ENCODE measurements around the gene HSD3B2.
A peak's percentile ranks its signal among the peaks of the same experiment; 100 is the strongest.

DNA sequence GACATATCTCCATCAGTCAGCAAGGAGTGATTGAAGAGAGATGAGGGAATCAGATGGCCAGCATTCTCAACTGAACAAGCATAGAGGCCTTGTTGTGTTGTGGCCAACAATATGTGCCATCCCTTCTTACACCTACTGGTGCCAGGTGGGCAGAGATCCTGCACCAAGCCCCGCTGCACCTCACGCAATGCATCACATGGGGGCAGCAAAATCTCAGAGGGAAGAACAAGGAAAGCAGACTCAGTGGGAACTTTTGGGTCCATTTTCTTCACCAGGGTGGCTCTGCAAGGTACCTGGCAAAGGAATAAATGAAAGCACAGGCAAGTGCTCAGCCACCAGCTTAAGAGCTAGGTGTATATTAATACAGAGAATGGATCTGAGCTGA lies 33.2 kb downstream of the HSD3B2 start:
- TF ChIP-seq CTCF (optimal IDR thresholded peaks at IDR 0.05 in 1 of 3, IDR thresholded peaks at IDR 0.05 in 1 of 3, conservative IDR thresholded peaks at IDR 0.05 in 1 of 3; ENCODE audit: extremely low read depth in 1 of 3, insufficient read depth in 2 of 3, low read length in 3 of 3) (peak; percentile 33 to 75 (median 55)), EZH2 (IDR thresholded peaks at IDR 0.05; ENCODE audit: low read length) (no peak)

Measured in keratinocyte (primary cell).